Measurements from ENCODE around the gene TNFRSF18. TPM values are rescaled to one million over a fixed set of nuclear protein-coding genes. Genes with fewer than 3 reads are reported as not detected.

TNFRSF18 gene
- total RNA-seq, 3 donors from 2014 or later (not counting 1 experiment from before 2014, with no cell fraction given): 40.3 to 81.9 (median 54.7) TPM

GRCh38 chr1:1156140-1157032 is 50.0 kb downstream of the TNFRSF18 start:
- H3K27ac ChIP-seq (ENCODE audit: low read length): no peak overlapping the region
- no peaks in the 10 kb centered on the region for H3K36me3 ChIP-seq (ENCODE audit: control insufficient read depth, insufficient read depth, low read length)
- no peaks in the 10 kb centered on the region for H3K27me3 ChIP-seq (ENCODE audit: control insufficient read depth, insufficient read depth, low read length)
- 90% methylated on average over 26 of the region's 26 CpGs for WGBS (ENCODE audit: insufficient coverage)
- no peak overlapping the region for H3K4me3 ChIP-seq (ENCODE audit: low read length)
- peaks cover 0 to 17% of the 10 kb centered on the region in 2 donors for H3K9me3 Mint-ChIP-seq
- peaks cover 14% of the 10 kb centered on the region for H3K9me3 ChIP-seq (ENCODE audit: control insufficient read depth, insufficient read depth, low read length)
- no peaks in the 10 kb centered on the region for H3K27me3 Mint-ChIP-seq (ENCODE audit: low read depth in 2 of 2)
- peak overlapping the region; percentile 71 for H3K4me3 Mint-ChIP-seq
- H3K4me1 ChIP-seq (ENCODE audit: control insufficient read depth, insufficient read depth, low read length): peaks cover 22% of the 10 kb centered on the region
- DNase-seq (no peak), ATAC-seq (no peak)
- TF ChIP-seq CTCF (IDR thresholded peaks at IDR 0.05): no peak
- intact Hi-C loops (cut with micrococcal nuclease): no loop called here
- H3K4me1 Mint-ChIP-seq: peaks cover 15 to 28% of the 10 kb centered on the region in 2 donors
- H3K27ac Mint-ChIP-seq: peak overlapping the region; percentile 65 to 81
- H3K36me3 Mint-ChIP-seq: no peaks in the 10 kb centered on the region

DNA sequence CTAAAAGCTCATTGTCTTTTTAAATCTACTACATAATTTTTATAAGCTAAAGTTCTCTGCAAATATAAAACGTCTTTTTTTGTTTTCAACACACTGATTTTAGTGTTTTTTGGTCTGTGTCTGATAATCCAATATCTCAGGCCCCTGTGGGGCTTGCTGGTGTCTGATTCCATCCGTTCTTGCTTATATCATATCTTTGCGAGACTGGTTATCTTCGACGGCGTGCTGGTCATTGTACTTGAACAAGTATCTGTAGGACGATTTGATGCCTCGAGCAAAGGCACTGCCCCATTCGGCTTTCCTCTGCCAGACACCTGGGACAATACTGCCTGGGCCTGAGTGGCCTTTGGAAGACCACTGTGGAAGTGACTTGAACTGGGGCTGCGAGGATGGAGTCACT is 51.1 kb downstream of the TNFRSF18 start:
- peak overlapping the region; percentile 32 to 81 for H3K27ac Mint-ChIP-seq
- intact Hi-C loops (cut with micrococcal nuclease): no loop called here
- no peak overlapping the region for H3K4me3 Mint-ChIP-seq
- 93% methylated on average over 9 of the region's 10 CpGs for whole genome bisulfite sequencing (ENCODE audit: insufficient coverage)
- Histone ChIP-seq H3K36me3 (ENCODE audit: control insufficient read depth, insufficient read depth, low read length) (no peaks in the 10 kb centered on the region), H3K4me1 (ENCODE audit: control insufficient read depth, insufficient read depth, low read length) (peaks cover 22% of the 10 kb centered on the region), H3K4me3 (ENCODE audit: low read length) (no peak overlapping the region), H3K27ac (ENCODE audit: low read length) (no peak overlapping the region), H3K27me3 (ENCODE audit: control insufficient read depth, insufficient read depth, low read length) (no peaks in the 10 kb centered on the region), H3K9me3 (ENCODE audit: control insufficient read depth, insufficient read depth, low read length) (peaks cover 14% of the 10 kb centered on the region)
- H3K27me3 Mint-ChIP-seq (ENCODE audit: low read depth in 2 of 2): no peaks in the 10 kb centered on the region
- H3K36me3 Mint-ChIP-seq: no peaks in the 10 kb centered on the region
- H3K9me3 Mint-ChIP-seq: peaks cover 0 to 17% of the 10 kb centered on the region in 2 donors
- ATAC-seq (no peak), DNase-seq (no peak)
- TF ChIP-seq CTCF (IDR thresholded peaks at IDR 0.05): no peak
- peaks cover 15 to 28% of the 10 kb centered on the region in 2 donors for H3K4me1 Mint-ChIP-seq

GRCh38 chr1:1153874-1154273 is 52.5 kb downstream of the TNFRSF18 start:
- Histone ChIP-seq H3K4me3 (ENCODE audit: low read length) (no peak overlapping the region), H3K27ac (ENCODE audit: low read length) (no peak overlapping the region), H3K9me3 (ENCODE audit: control insufficient read depth, insufficient read depth, low read length) (peaks cover 14% of the 10 kb centered on the region), H3K4me1 (ENCODE audit: control insufficient read depth, insufficient read depth, low read length) (peaks cover 15% of the 10 kb centered on the region), H3K27me3 (ENCODE audit: control insufficient read depth, insufficient read depth, low read length) (no peaks in the 10 kb centered on the region), H3K36me3 (ENCODE audit: control insufficient read depth, insufficient read depth, low read length) (no peaks in the 10 kb centered on the region)
- H3K36me3 Mint-ChIP-seq: no peaks in the 10 kb centered on the region
- DNase-seq (no peak), ATAC-seq (no peak)
- H3K27me3 Mint-ChIP-seq (ENCODE audit: low read depth in 2 of 2): no peaks in the 10 kb centered on the region
- H3K4me1 Mint-ChIP-seq: peaks cover 15 to 28% of the 10 kb centered on the region in 2 donors
- 92% methylated on average over 4 of the region's 4 CpGs for WGBS (ENCODE audit: insufficient coverage)
- peaks cover 0 to 17% of the 10 kb centered on the region in 2 donors for H3K9me3 Mint-ChIP-seq
- TF ChIP-seq CTCF (IDR thresholded peaks at IDR 0.05): no peak
- no peak overlapping the region for H3K4me3 Mint-ChIP-seq
- H3K27ac Mint-ChIP-seq: peak overlapping the region; percentile 86 to 92
- intact Hi-C loops (cut with micrococcal nuclease): no loop called here

Other genes with a start within 250 kb of the TNFRSF18 start
- 10 to 100 TPM; 61.4 to 66.0 (median 61.8) TPM for gene NOC2L, start 247.3 kb downstream of the TNFRSF18 start, total RNA-seq
- 10 to 100 TPM; 17.8 to 33.5 (median 22.4) TPM for gene KLHL17, start 246.0 kb downstream of the TNFRSF18 start, total RNA-seq
- gene PLEKHN1, start 240.1 kb downstream of the TNFRSF18 start, total RNA-seq: 1 to 10 TPM; 1.3 to 1.9 (median 1.3) TPM
- not detected for gene PERM1, start 224.5 kb downstream of the TNFRSF18 start, total RNA-seq
- 10 to 100 TPM; 15.4 to 35.5 (median 28.9) TPM for gene HES4, start 206.5 kb downstream of the TNFRSF18 start, total RNA-seq
- gene ISG15, start 193.1 kb downstream of the TNFRSF18 start, total RNA-seq: 10 to 100 TPM; 17.0 to 56.9 (median 50.2) TPM
- gene AGRN, start 186.5 kb downstream of the TNFRSF18 start, total RNA-seq: 1 to 10 TPM; 4.1 to 5.0 (median 4.6) TPM
- not detected for gene RNF223, start 132.3 kb downstream of the TNFRSF18 start, total RNA-seq
- 10 to 100 TPM; 19.6 to 25.1 (median 21.5) TPM for gene C1orf159, start 90.5 kb downstream of the TNFRSF18 start, total RNA-seq
- gene TTLL10, start 32.7 kb downstream of the TNFRSF18 start, total RNA-seq: 1 to 10 TPM in 2 of 3 donors, under 1 TPM in 1; 0.23 to 1.7 (median 1.7) TPM
- 10 to 100 TPM; 14.3 to 26.5 (median 15.7) TPM for gene TNFRSF4, start 7.6 kb upstream of the TNFRSF18 start, total RNA-seq
- gene SDF4, start 25.4 kb upstream of the TNFRSF18 start, total RNA-seq: 100 to 1,000 TPM; 176 to 211 (median 184) TPM
- gene B3GALT6, start 25.6 kb upstream of the TNFRSF18 start, total RNA-seq: 10 to 100 TPM; 13.7 to 16.5 (median 16.3) TPM
- 1 to 10 TPM; 2.6 to 4.1 (median 4.1) TPM for gene C1QTNF12, start 40.1 kb upstream of the TNFRSF18 start, total RNA-seq
- gene UBE2J2, start 67.3 kb upstream of the TNFRSF18 start, total RNA-seq: 10 to 100 TPM; 66.0 to 84.2 (median 78.1) TPM
- 10 to 100 TPM in 1 of 3 donors, 1 to 10 TPM in 2; 6.9 to 13.1 (median 9.4) TPM for gene SCNN1D, start 73.8 kb upstream of the TNFRSF18 start, total RNA-seq
- gene ACAP3, start 101.3 kb upstream of the TNFRSF18 start, total RNA-seq: 10 to 100 TPM; 56.1 to 59.7 (median 59.0) TPM
- gene PUSL1, start 102.0 kb upstream of the TNFRSF18 start, total RNA-seq: 10 to 100 TPM; 11.1 to 13.0 (median 12.9) TPM
- gene INTS11, start 118.1 kb upstream of the TNFRSF18 start, total RNA-seq: 100 to 1,000 TPM; 150 to 189 (median 181) TPM
- gene CPTP, start 118.2 kb upstream of the TNFRSF18 start, total RNA-seq: 10 to 100 TPM in 2 of 3 donors, 1 to 10 TPM in 1; 8.0 to 14.6 (median 12.3) TPM
- gene TAS1R3, start 124.7 kb upstream of the TNFRSF18 start, total RNA-seq: 1 to 10 TPM in 2 of 3 donors, under 1 TPM in 1; 0.66 to 1.4 (median 1.3) TPM
- 10 to 100 TPM; 33.8 to 41.9 (median 35.6) TPM for gene DVL1, start 142.8 kb upstream of the TNFRSF18 start, total RNA-seq
- gene MXRA8, start 152.0 kb upstream of the TNFRSF18 start, total RNA-seq: under 1 TPM in 1 of 3 donors, not detected in 2; 0.26 TPM
- 10 to 100 TPM; 60.0 to 76.3 (median 64.6) TPM for gene AURKAIP1, start 168.6 kb upstream of the TNFRSF18 start, total RNA-seq
- 100 to 1,000 TPM; 253 to 281 (median 274) TPM for gene CCNL2, start 192.7 kb upstream of the TNFRSF18 start, total RNA-seq
- 100 to 1,000 TPM in 1 of 3 donors, 10 to 100 TPM in 2; 90.9 to 111 (median 92.7) TPM for gene MRPL20, start 200.7 kb upstream of the TNFRSF18 start, total RNA-seq
- gene ANKRD65, start 214.7 kb upstream of the TNFRSF18 start, total RNA-seq: not detected
- gene VWA1, start 229.1 kb upstream of the TNFRSF18 start, total RNA-seq: not detected
- 1 to 10 TPM in 2 of 3 donors, under 1 TPM in 1; 0.13 to 2.2 (median 1.5) TPM for gene ATAD3C, start 243.1 kb upstream of the TNFRSF18 start, total RNA-seq